ENCODE data around the gene CORO1C. TPM values are rescaled to one million over a fixed set of nuclear protein-coding genes. Genes with fewer than 3 reads are reported as not detected.

CORO1C gene
- total RNA-seq, 1 donor from 2014 or later, result 164 TPM

Other genes starting within 250 kb of the CORO1C start
- 6.9 and 8.4 TPM in 2 replicates for gene FICD, start 216.2 kb downstream of the CORO1C start, total RNA-seq
- gene SART3, start 170.3 kb downstream of the CORO1C start, total RNA-seq, result 40.3 and 56.0 TPM in 2 replicates
- gene ISCU, start 168.9 kb downstream of the CORO1C start, total RNA-seq, result 134 and 136 TPM in 2 replicates
- not detected in 2 replicates for gene TMEM119, start 133.4 kb downstream of the CORO1C start, total RNA-seq
- 0.34 and 0.42 TPM in 2 replicates for gene SELPLG, start 97.6 kb downstream of the CORO1C start, total RNA-seq
- 18.6 and 21.4 TPM in 2 replicates for gene SSH1, start 126.1 kb upstream of the CORO1C start, total RNA-seq
- not detected in 2 replicates for gene DAO, start 148.6 kb upstream of the CORO1C start, total RNA-seq

Data from kidney epithelial cell (primary cell).